H1 (cell line): ENCODE measurements around the gene OTOF. TPM values are rescaled to one million over a fixed set of nuclear protein-coding genes. Genes with fewer than 3 reads are reported as not detected.

Experiments
- BACH1 ChIP-seq: IDR thresholded peaks from 2 replicates; pipeline ENCODE4 v1.6.1; 2012; ENCODE audit warnings: low read length, improper control_type of control experiment
- CHD7 ChIP-seq: fragments of 300-600 bp; sonication (generic); IDR thresholded peaks from 2 replicates; pipeline ENCODE4 v1.7.1; 2012; ENCODE audit warnings: low read length, moderate library complexity, mild to moderate bottlenecking, inconsistent platforms; ENCODE audit not compliant: insufficient replicate concordance
- CTCF ChIP-seq, 3 experiments: IDR thresholded peaks; 1 replicate in 2 of 3; 2 replicates in 1 of 3; pipeline versions ENCODE4 v1.5.1 to v1.6.1; 2011; ENCODE audit warnings: low read length in 3 of 3, mild to moderate bottlenecking in 3 of 3, inconsistent platforms in 2 of 3, low read depth in 1 of 3, moderate library complexity in 1 of 3; ENCODE audit not compliant: insufficient read depth in 1 of 3; ENCODE audit errors: control extremely low read depth in 1 of 3
- EZH2 ChIP-seq: fragments of 200-600 bp; sonication (generic); IDR thresholded peaks from 2 replicates; pipeline ENCODE4 v1.7.1; 2012; ENCODE audit warnings: low read depth, mild to moderate bottlenecking, moderate library complexity, low read length, inconsistent platforms; ENCODE audit not compliant: severe bottlenecking
- NANOG ChIP-seq: IDR thresholded peaks from 2 replicates; pipeline ENCODE4 v1.6.1; 2011; ENCODE audit warnings: low read length, low read depth, mild to moderate bottlenecking, inconsistent platforms; ENCODE audit not compliant: insufficient read depth, poor library complexity, severe bottlenecking
- SRF ChIP-seq: IDR thresholded peaks from 2 replicates; pipeline ENCODE4 v1.6.1; 2011; ENCODE audit warnings: mild to moderate bottlenecking, low read depth, low read length, moderate library complexity
- polyA plus RNA-seq, 7 experiments: library from polyadenylated mRNA; depleted of rRNA in 3 of 7; stranded (reverse) in 5 of 7; unstranded in 2 of 7; fragments of >200 nt in 5 of 7; fragments of 200-250 nt in 2 of 7; gene quantifications; 1 replicate in 5 of 7; 2 replicates in 1 of 7; 4 replicates in 1 of 7; pipeline versions ENCODE4 v1.2.1 to v1.2.3, GENCODE V29; 2011 to 2013; ENCODE audit warnings: missing spikeins in 2 of 7, mixed read lengths in 2 of 7
- total RNA-seq: library from RNA; stranded (reverse); fragmentation: NEBNext Ultra II Directional; extraction: Animal tissue kit (Norgen Biotek cat#: 25700); gene quantifications from 2 replicates; pipeline ENCODE4 v1.2.1, GENCODE V29; 2021

OTOF gene
- total and polyA plus RNA-seq, 2 of the 8 experiments (the other 6 are each of a cell fraction or from before 2014, with no cell fraction given) = 0.06 TPM; not detected in 1

- no peak for TF ChIP-seq CHD7
- TF ChIP-seq NANOG = no peak
- TF ChIP-seq EZH2 = no peak
- no peak for TF ChIP-seq SRF
- TF ChIP-seq CTCF (IDR thresholded peaks at IDR 0.05; ENCODE audit: control extremely low read depth in 1 of 3, insufficient read depth in 1 of 3, low read depth in 1 of 3, low read length in 3 of 3) = no peak
- TF ChIP-seq BACH1 = peak; percentile 38; the same call in 1 of the 2 replicates
These were observed 11.1 kb downstream of the OTOF start (continued) for GRCh38 chr2:26466662-26467310.
